ENCODE measurements around the gene ZFAND2B. TPM values are rescaled to one million over a fixed set of nuclear protein-coding genes. Genes with fewer than 3 reads are reported as not detected.

Gene ZFAND2B
- total RNA-seq, 2 experiments from 2014 or later, result 65.9 to 67.4 TPM

GRCh38 chr2:219184121-219184520 is 22.5 kb upstream of the ZFAND2B start:
- Mint-ChIP-seq H3K36me3 (ENCODE audit: low read depth) (peaks cover 69% of the 10 kb centered on the region), H3K4me1 (ENCODE audit: low read depth) (peaks cover 49% of the 10 kb centered on the region), H3K27me3 (no peaks in the 10 kb centered on the region), H3K27ac (peak overlapping the region; percentile 69), H3K4me3 (no peak overlapping the region), H3K9me3 (no peaks in the 10 kb centered on the region)
- Histone ChIP-seq H3K4me3 (ENCODE audit: low read length) (no peak overlapping the region), H3K27ac (ENCODE audit: low read depth in 1 of 2, low read length in 2 of 2) (no peak overlapping the region), H3K4me1 (ENCODE audit: insufficient read depth, low read length) (peaks cover 42% of the 10 kb centered on the region), H3K27me3 (ENCODE audit: control insufficient read depth in 1 of 2, insufficient read depth in 2 of 2, low read length in 2 of 2) (no peaks in the 10 kb centered on the region), H3K36me3 (ENCODE audit: insufficient read depth, low read length) (peaks cover 54% of the 10 kb centered on the region), H3K9me3 (ENCODE audit: control insufficient read depth in 1 of 2, insufficient read depth in 1 of 2, low read length in 2 of 2) (no peaks in the 10 kb centered on the region)
- intact Hi-C loops (cut with DNase I, micrococcal nuclease), result no loop called here
- DNase-seq (no peak), ATAC-seq (ENCODE audit: poor library complexity) (no peak)
- CTCF ChIA-PET, result interaction anchor here (0.9 to 2.7 kb wide), 4 partner anchors 12 to 111 kb away, joined by 3 to 8 read pairs (median 4); no protein-coding TSS in a partner anchor
- POLR2A ChIA-PET, result interaction anchor here (1.4 kb wide), 1 partner anchor 13 kb away, joined by 6 read pairs; no protein-coding TSS in a partner anchor
- TF ChIP-seq CTCF (IDR thresholded peaks at IDR 0.05), result no peak

GRCh38 chr2:219186754-219187456 is 19.7 kb upstream of the ZFAND2B start:
- POLR2A ChIA-PET, result no interaction called here
- Mint-ChIP-seq H3K27me3 (no peaks in the 10 kb centered on the region), H3K4me1 (ENCODE audit: low read depth) (peaks cover 21% of the 10 kb centered on the region), H3K4me3 (no peak overlapping the region), H3K27ac (no peak overlapping the region), H3K9me3 (no peaks in the 10 kb centered on the region), H3K36me3 (ENCODE audit: low read depth) (peaks cover 43% of the 10 kb centered on the region)
- ATAC-seq (ENCODE audit: poor library complexity), result no peak
- no peak for DNase-seq
- Histone ChIP-seq H3K4me3 (ENCODE audit: low read length) (no peak overlapping the region), H3K27ac (ENCODE audit: low read depth in 1 of 2, low read length in 2 of 2) (no peak overlapping the region), H3K9me3 (ENCODE audit: control insufficient read depth in 1 of 2, insufficient read depth in 1 of 2, low read length in 2 of 2) (no peaks in the 10 kb centered on the region), H3K4me1 (ENCODE audit: insufficient read depth, low read length) (peaks cover 14% of the 10 kb centered on the region), H3K36me3 (ENCODE audit: insufficient read depth, low read length) (peaks cover 29% of the 10 kb centered on the region), H3K27me3 (ENCODE audit: control insufficient read depth in 1 of 2, insufficient read depth in 2 of 2, low read length in 2 of 2) (no peaks in the 10 kb centered on the region)
- TF ChIP-seq CTCF (IDR thresholded peaks at IDR 0.05), result no peak
- intact Hi-C loops (cut with DNase I, micrococcal nuclease), result no loop called here
- CTCF ChIA-PET, result interaction anchor here (0.6 kb wide), 1 partner anchor 17 kb away, joined by 3 read pairs; no protein-coding TSS in a partner anchor

GRCh38 chr2:219197388-219197787 is 9.2 kb upstream of the ZFAND2B start:
- H3K4me1 ChIP-seq (ENCODE audit: insufficient read depth, low read length), result peaks cover 6% of the 10 kb centered on the region
- ChIA-PET POLR2A (interaction anchor here (0.9 to 3.8 kb wide), 4 partner anchors 9 to 21 kb away, joined by 3 to 17 read pairs (median 5); partner anchors contain the start of genes CNPPD1 and ZFAND2B), CTCF (no interaction called here)
- H3K4me1 Mint-ChIP-seq (ENCODE audit: low read depth), result peaks cover 7% of the 10 kb centered on the region
- ATAC-seq (ENCODE audit: poor library complexity) (no peak), DNase-seq (no peak)
- no peaks in the 10 kb centered on the region for H3K9me3 Mint-ChIP-seq
- H3K27ac ChIP-seq (ENCODE audit: low read depth in 1 of 2, low read length in 2 of 2), result no peak overlapping the region
- no peak overlapping the region for H3K4me3 Mint-ChIP-seq
- H3K36me3 Mint-ChIP-seq (ENCODE audit: low read depth), result no peaks in the 10 kb centered on the region
- no peak overlapping the region for H3K4me3 ChIP-seq (ENCODE audit: low read length)
- no peaks in the 10 kb centered on the region for H3K36me3 ChIP-seq (ENCODE audit: insufficient read depth, low read length)
- intact Hi-C loops (cut with DNase I, micrococcal nuclease), result no loop called here
- peaks cover 0 to 3% of the 10 kb centered on the region in 2 experiments for H3K9me3 ChIP-seq (ENCODE audit: control insufficient read depth in 1 of 2, insufficient read depth in 1 of 2, low read length in 2 of 2)
- H3K27me3 ChIP-seq (ENCODE audit: control insufficient read depth in 1 of 2, insufficient read depth in 2 of 2, low read length in 2 of 2), result peaks cover 0 to 2% of the 10 kb centered on the region in 2 experiments
- peaks cover 6% of the 10 kb centered on the region for H3K27me3 Mint-ChIP-seq
- TF ChIP-seq CTCF (IDR thresholded peaks at IDR 0.05), result no peak
- no peak overlapping the region for H3K27ac Mint-ChIP-seq
